T-cell (primary cell): Measurements from ENCODE around the gene NCAM1. TPM values are rescaled to one million over a fixed set of nuclear protein-coding genes. Genes with fewer than 3 reads are reported as not detected.
A peak's percentile ranks its signal among the peaks of the same experiment; 100 is the strongest.
"Not testable (repeated sequence)": the region's sequence is repeated elsewhere in the genome, so short reads cannot be mapped to it uniquely, and the experiment has no call there.

Experiments
- ATAC-seq, 4 experiments: fragments of 200-7000 bp in 3 of 4; fragments of 150-1000 bp in 1 of 4; cut with Tn5 transposase; replicated peaks in 1 of 4; 1 replicate in 3 of 4; 2 replicates in 1 of 4; pipeline ENCODE4 v1.10.0; 2021; ENCODE audit warnings: moderate library complexity in 3 of 4, mild to moderate bottlenecking in 2 of 4, moderate number of reproducible peaks in 1 of 4
- CTCF ChIA-PET, 2 donors: fragments of 300-600 bp; sonication (Branson Sonifier 250); formaldehyde crosslinking; loops; one replicate each; lab custom pipeline; 2022; ENCODE audit warnings: antibody characterized with exemption in 2 of 2; lab: Charles Lee
- POLR2A ChIA-PET, 2 donors: fragments of 300-600 bp; sonication (Branson Sonifier 250); formaldehyde crosslinking; loops; one replicate each; lab custom pipeline; 2022; ENCODE audit warnings: antibody characterized with exemption in 2 of 2; lab: Charles Lee
- DNase-seq, 35 experiments: peaks; one replicate each; pipeline versions ENCODE4 v3.0.0 to v3.0.0-alpha.2; 2013 to 2023
- H3K27ac ChIP-seq: one replicate; pipeline ENCODE4 v1.5.1; 2013; ENCODE audit warnings: low read length
- H3K27me3 ChIP-seq, 2 experiments: replicated peaks in 1 of 2; 1 replicate in 1 of 2; 2 replicates in 1 of 2; pipeline versions ENCODE4 v1.6.1 to v1.7.0; 2013; ENCODE audit warnings: low read length in 1 of 2, mixed read lengths in 1 of 2; ENCODE audit not compliant: control insufficient read depth in 2 of 2, insufficient read depth in 2 of 2; ENCODE audit errors: extremely low read depth in 1 of 2
- H3K36me3 ChIP-seq, 2 donors: 1 replicate in 1 of 2; 2 replicates in 1 of 2; pipeline versions ENCODE4 v1.6.1 to v1.7.0; 2013; ENCODE audit warnings: low read length in 1 of 2; ENCODE audit not compliant: control insufficient read depth in 2 of 2, insufficient read depth in 1 of 2; ENCODE audit errors: extremely low read depth in 1 of 2
- H3K4me1 ChIP-seq, 2 experiments: 1 replicate in 1 of 2; 2 replicates in 1 of 2; pipeline versions ENCODE4 v1.6.1 to v1.7.0; 2013; ENCODE audit warnings: low read length in 2 of 2, mixed read lengths in 1 of 2; ENCODE audit not compliant: insufficient read depth in 2 of 2, control insufficient read depth in 1 of 2; ENCODE audit errors: extremely low read depth in 1 of 2
- H3K4me3 ChIP-seq, 2 donors: 1 replicate in 1 of 2; 2 replicates in 1 of 2; pipeline versions ENCODE4 v1.5.1 to v1.7.0; 2013; ENCODE audit warnings: mild to moderate bottlenecking in 2 of 2, low read length in 1 of 2, moderate library complexity in 1 of 2; ENCODE audit not compliant: control insufficient read depth in 1 of 2; ENCODE audit errors: extremely low read depth in 1 of 2
- H3K9me3 ChIP-seq: 2 replicates; pipeline ENCODE4 v1.7.0; 2013
- H3K27ac Mint-ChIP-seq, 2 donors: one replicate each; pipeline ENCODE4 v1.8.0; 2020 to 2021; ENCODE audit warnings: mild to moderate bottlenecking in 2 of 2, mixed read lengths in 2 of 2
- H3K27me3 Mint-ChIP-seq, 2 donors: one replicate each; pipeline ENCODE4 v1.8.0; 2021 to 2022; ENCODE audit warnings: mixed read lengths in 2 of 2
- H3K36me3 Mint-ChIP-seq: one replicate; pipeline ENCODE4 v1.8.0; 2021; ENCODE audit warnings: mixed read lengths
- H3K4me1 Mint-ChIP-seq, 3 donors: one replicate each; pipeline ENCODE4 v1.8.0; 2020 to 2022; ENCODE audit warnings: mixed read lengths in 3 of 3, mild to moderate bottlenecking in 1 of 3
- H3K4me3 Mint-ChIP-seq, 3 donors: one replicate each; pipeline ENCODE4 v1.8.0; 2020 to 2022; ENCODE audit warnings: mild to moderate bottlenecking in 3 of 3, mixed read lengths in 3 of 3, moderate library complexity in 3 of 3
- H3K9me3 Mint-ChIP-seq, 3 donors: one replicate each; pipeline ENCODE4 v1.8.0; 2020 to 2022; ENCODE audit warnings: mixed read lengths in 3 of 3
- WGBS: methylation state at CpG from one replicate; pipeline ENCODE4 v1.1.5; 2013; ENCODE audit warnings: missing lambda C conversion rate; ENCODE audit not compliant: insufficient coverage; 5-methylcytosine and 5-hydroxymethylcytosine counted together
- total RNA-seq, 35 experiments: library from RNA in 6 of 35; stranded (reverse) in 6 of 35; fragments of 120-200 nt in 1 of 35; gene quantifications; one replicate each; pipeline versions ENCODE4 v1.2.1 to v1.2.4 and lab custom pipeline; 2013 to 2026

The NCAM1 gene
- total RNA-seq (1 to 10 TPM in 4 of 5 donors, under 1 TPM in 1; 0.90 to 1.8 (median 1.1) TPM), total RNA-seq (lab: John Stamatoyannopoulos, UW) (0 to 1.1 (median 0.44) reads per million in 29 experiments)
- total RNA-seq (2013) = 4.9 TPM

- Histone ChIP-seq H3K27me3 (peaks cover 19 to 32% of the 10 kb centered on the region in 2 experiments), H3K36me3 (no peaks in the 10 kb centered on the region), H3K27ac (no peak within 1 kb of the TSS), H3K4me1 (peaks cover 0 to 22% of the 10 kb centered on the region in 2 experiments), H3K9me3 (no peaks in the 10 kb centered on the region), H3K4me3 (peak within 1 kb of the TSS; percentile 42 to 77)
- ATAC-seq = peak in 2 of 4 experiments; percentile 26 to 32
- ChIA-PET POLR2A (no interaction called here), CTCF (no interaction called here)
- Mint-ChIP-seq H3K4me1 (peaks cover 14 to 21% (median 17%) of the 10 kb centered on the region in 3 donors), H3K36me3 (no peaks in the 10 kb centered on the region), H3K4me3 (peak within 1 kb of the TSS; percentile 76 to 81 (median 78)), H3K9me3 (no peaks in the 10 kb centered on the region), H3K27me3 (peaks cover 44 to 66% of the 10 kb centered on the region in 2 donors), H3K27ac (no peak within 1 kb of the TSS)
- 2% methylated on average over 17 of the region's 28 CpGs for WGBS
- peak in 10 of 35 experiments; percentile 1 to 25 (median 10) for DNase-seq
Observed at GRCh38 chr11:112961146-112961668, at the start of gene NCAM1. NCAM1 (plus strand) TSS chr11:112961420.

DNA sequence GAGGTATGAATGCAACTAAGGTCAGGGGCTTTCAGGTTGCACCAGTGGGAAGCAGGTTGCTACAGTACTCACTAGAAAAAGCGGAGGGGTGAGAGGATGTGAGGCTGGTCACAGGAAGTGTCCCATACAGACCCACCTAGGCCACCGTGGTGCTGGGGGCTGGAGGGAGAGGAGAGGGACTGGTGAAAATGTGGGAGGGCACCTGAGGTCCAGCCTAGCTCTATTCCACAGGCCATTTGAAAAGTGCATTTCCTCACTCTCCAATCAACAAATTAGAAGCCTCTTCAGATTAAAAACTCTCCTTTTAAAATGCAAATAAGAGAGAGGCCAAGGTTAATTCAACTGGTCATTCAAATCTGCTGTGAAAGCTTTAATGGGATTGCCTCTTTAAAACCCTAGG is 38.6 kb upstream of the NCAM1 start:
- peaks cover 0 to 5% (median 0%) of the 10 kb centered on the region in 3 donors for H3K9me3 Mint-ChIP-seq

GRCh38 chr11:112924836-112925235 is 36.4 kb upstream of the NCAM1 start:
- H3K36me3 ChIP-seq, POLR2A ChIA-PET, H3K9me3 Mint-ChIP-seq, H3K9me3 ChIP-seq, H3K4me1 Mint-ChIP-seq, H3K36me3 Mint-ChIP-seq, CTCF ChIA-PET, H3K27ac ChIP-seq, DNase-seq, H3K27me3 ChIP-seq, H3K4me3 ChIP-seq, H3K4me1 ChIP-seq, H3K27ac Mint-ChIP-seq, H3K4me3 Mint-ChIP-seq, ATAC-seq, H3K27me3 Mint-ChIP-seq: not testable (repeated sequence)
- WGBS = 100% methylated on average over 1 of the region's 6 CpGs

More for the DNA sequence above, 38.6 kb upstream of the NCAM1 start:
- Histone ChIP-seq H3K27ac (no peak overlapping the region), H3K27me3 (no peaks in the 10 kb centered on the region), H3K9me3 (no peaks in the 10 kb centered on the region), H3K4me3 (no peak overlapping the region), H3K4me1 (no peaks in the 10 kb centered on the region), H3K36me3 (no peaks in the 10 kb centered on the region)
- ChIA-PET POLR2A (no interaction called here), CTCF (no interaction called here)
- DNase-seq = no peak
- Mint-ChIP-seq H3K4me1 (no peaks in the 10 kb centered on the region), H3K4me3 (no peak overlapping the region), H3K27ac (no peak overlapping the region), H3K27me3 (peaks cover 7% of the 10 kb centered on the region in 2 donors), H3K36me3 (no peaks in the 10 kb centered on the region)
- no CpG with 5 or more reads among the region's 2 CpGs for WGBS
- ATAC-seq = no peak

- H3K9me3 Mint-ChIP-seq = no peaks in the 10 kb centered on the region
- Histone ChIP-seq H3K9me3 (no peaks in the 10 kb centered on the region), H3K4me1 (no peaks in the 10 kb centered on the region), H3K27me3 (no peaks in the 10 kb centered on the region), H3K36me3 (no peaks in the 10 kb centered on the region), H3K27ac (no peak overlapping the region), H3K4me3 (no peak overlapping the region)
- ChIA-PET CTCF (no interaction called here), POLR2A (no interaction called here)
- H3K36me3 Mint-ChIP-seq = no peaks in the 10 kb centered on the region
- DNase-seq = no peak
- H3K27me3 Mint-ChIP-seq = peaks cover 7% of the 10 kb centered on the region in 2 donors
- 83% methylated on average over 9 of the region's 10 CpGs for WGBS
- no peak for ATAC-seq
- H3K4me3 Mint-ChIP-seq = no peak overlapping the region
- H3K4me1 Mint-ChIP-seq = no peaks in the 10 kb centered on the region
- H3K27ac Mint-ChIP-seq = no peak overlapping the region
Observed at GRCh38 chr11:112925516-112926310, 35.5 kb upstream of the NCAM1 start.

- Histone ChIP-seq H3K36me3 (no peaks in the 10 kb centered on the region), H3K4me1 (no peaks in the 10 kb centered on the region), H3K9me3 (no peaks in the 10 kb centered on the region), H3K27ac (no peak overlapping the region), H3K27me3 (no peaks in the 10 kb centered on the region), H3K4me3 (no peak overlapping the region)
- H3K27ac Mint-ChIP-seq = no peak overlapping the region
- POLR2A ChIA-PET = no interaction called here
- ATAC-seq = no peak
- DNase-seq = no peak
- H3K36me3 Mint-ChIP-seq = no peaks in the 10 kb centered on the region
- H3K9me3 Mint-ChIP-seq = peaks cover 0 to 3% (median 0%) of the 10 kb centered on the region in 3 donors
- H3K4me3 Mint-ChIP-seq = no peak overlapping the region
- no peaks in the 10 kb centered on the region for H3K4me1 Mint-ChIP-seq
- peaks cover 3 to 6% of the 10 kb centered on the region in 2 donors for H3K27me3 Mint-ChIP-seq
- 73% methylated on average over 3 of the region's 3 CpGs for WGBS
- CTCF ChIA-PET = no interaction called here
Observed at GRCh38 chr11:112928136-112928535, 33.1 kb upstream of the NCAM1 start.

GRCh38 chr11:112929432-112929831 is 31.8 kb upstream of the NCAM1 start:
- Mint-ChIP-seq H3K27ac (no peak overlapping the region), H3K4me1 (no peaks in the 10 kb centered on the region), H3K36me3 (no peaks in the 10 kb centered on the region), H3K9me3 (peaks cover 0 to 3% (median 0%) of the 10 kb centered on the region in 3 donors), H3K27me3 (peaks cover 4 to 7% of the 10 kb centered on the region in 2 donors), H3K4me3 (no peak overlapping the region)
- Histone ChIP-seq H3K4me3 (no peak overlapping the region), H3K4me1 (no peaks in the 10 kb centered on the region), H3K36me3 (no peaks in the 10 kb centered on the region), H3K9me3 (no peaks in the 10 kb centered on the region), H3K27ac (no peak overlapping the region), H3K27me3 (no peaks in the 10 kb centered on the region)
- ChIA-PET POLR2A (no interaction called here), CTCF (interaction anchor here in 1 of 2 donors (1.0 kb wide), 1 partner anchor 33 kb away, joined by 3 read pairs; no protein-coding TSS in a partner anchor)
- 33% methylated on average over 1 of the region's 4 CpGs for WGBS
- ATAC-seq (no peak), DNase-seq (no peak)
